ENCODE measurements around the gene ZFAND6. TPM values are rescaled to one million over a fixed set of nuclear protein-coding genes. Genes with fewer than 3 reads are reported as not detected.
"Not testable (repeated sequence)": the region's sequence is repeated elsewhere in the genome, so short reads cannot be mapped to it uniquely, and the experiment has no call there.

ZFAND6 gene
- total RNA-seq, 4 donors from 2014 or later, result 215 to 324 (median 226) TPM

DNA sequence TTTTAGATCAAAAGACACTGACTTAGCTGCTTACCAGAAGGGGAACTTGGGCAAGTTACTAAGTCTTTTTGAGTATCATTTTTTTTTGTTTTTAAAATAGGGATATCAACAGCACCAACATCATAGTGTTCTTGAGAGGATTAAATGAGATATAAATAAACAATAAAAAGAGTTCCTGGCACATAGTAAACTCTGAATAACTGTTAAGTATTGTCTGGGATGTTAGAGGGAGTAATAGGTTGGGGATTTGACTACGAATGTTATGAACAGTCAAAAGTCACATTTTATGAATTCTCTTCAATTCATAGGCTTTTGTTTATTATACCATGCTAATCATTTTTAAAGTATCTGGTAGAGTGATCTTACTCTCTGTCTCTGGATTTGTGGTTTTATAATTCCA lies 55.5 kb downstream of the ZFAND6 start:
- peaks cover 4 to 12% of the 10 kb centered on the region in 2 donors for H3K4me1 ChIP-seq
- TF ChIP-seq POLR2A (IDR thresholded peaks at IDR 0.05), result no peak
- TF ChIP-seq, protein P1, sequence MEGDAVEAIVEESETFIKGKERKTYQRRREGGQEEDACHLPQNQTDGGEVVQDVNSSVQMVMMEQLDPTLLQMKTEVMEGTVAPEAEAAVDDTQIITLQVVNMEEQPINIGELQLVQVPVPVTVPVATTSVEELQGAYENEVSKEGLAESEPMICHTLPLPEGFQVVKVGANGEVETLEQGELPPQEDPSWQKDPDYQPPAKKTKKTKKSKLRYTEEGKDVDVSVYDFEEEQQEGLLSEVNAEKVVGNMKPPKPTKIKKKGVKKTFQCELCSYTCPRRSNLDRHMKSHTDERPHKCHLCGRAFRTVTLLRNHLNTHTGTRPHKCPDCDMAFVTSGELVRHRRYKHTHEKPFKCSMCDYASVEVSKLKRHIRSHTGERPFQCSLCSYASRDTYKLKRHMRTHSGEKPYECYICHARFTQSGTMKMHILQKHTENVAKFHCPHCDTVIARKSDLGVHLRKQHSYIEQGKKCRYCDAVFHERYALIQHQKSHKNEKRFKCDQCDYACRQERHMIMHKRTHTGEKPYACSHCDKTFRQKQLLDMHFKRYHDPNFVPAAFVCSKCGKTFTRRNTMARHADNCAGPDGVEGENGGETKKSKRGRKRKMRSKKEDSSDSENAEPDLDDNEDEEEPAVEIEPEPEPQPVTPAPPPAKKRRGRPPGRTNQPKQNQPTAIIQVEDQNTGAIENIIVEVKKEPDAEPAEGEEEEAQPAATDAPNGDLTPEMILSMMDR (IDR thresholded peaks at IDR 0.05), result no peak
- H3K27ac ChIP-seq, result no peak overlapping the region
- H3K4me3 ChIP-seq (replicated peaks in 1 of 3), result no peak overlapping the region
- DNase-seq, result no peak
- WGBS, 2 donors, result 86 to 92% methylated on average over 1 of the region's 1 CpG
- intact Hi-C loops (cut with DNase I), result no loop called here
- H3K36me3 ChIP-seq, result no peaks in the 10 kb centered on the region
- no peaks in the 10 kb centered on the region for H3K27me3 ChIP-seq
- no peaks in the 10 kb centered on the region for H3K9me3 ChIP-seq

DNA sequence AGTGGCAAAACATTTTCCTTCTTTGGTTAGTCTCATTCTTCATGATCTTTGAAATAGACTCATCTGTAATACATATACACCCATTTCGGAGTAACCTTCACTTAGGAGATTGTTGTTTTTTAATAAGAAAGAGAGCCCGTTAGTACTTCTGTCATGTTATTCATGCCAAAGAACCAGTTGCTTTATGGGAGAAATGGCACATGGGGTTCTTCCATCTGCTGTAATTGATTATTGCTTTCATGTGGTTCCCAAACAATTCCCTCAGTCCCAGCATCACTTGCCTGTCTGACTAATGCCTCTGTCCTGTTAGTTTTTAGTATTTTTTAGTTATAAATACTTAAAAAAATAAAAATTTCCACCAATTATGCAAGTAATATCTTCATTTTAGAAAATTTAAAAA lies 59.5 kb downstream of the ZFAND6 start:
- H3K36me3 ChIP-seq, result peaks cover 0 to 4% of the 10 kb centered on the region in 2 donors
- WGBS, 2 donors, result 94 to 99% methylated on average over 2 of the region's 2 CpGs
- intact Hi-C loops (cut with DNase I), result no loop called here
- DNase-seq, result no peak
- no peak overlapping the region for H3K4me3 ChIP-seq (replicated peaks in 1 of 3)
- no peaks in the 10 kb centered on the region for H3K27me3 ChIP-seq
- H3K4me1 ChIP-seq, result peaks cover 4 to 8% of the 10 kb centered on the region in 2 donors
- H3K27ac ChIP-seq, result no peak overlapping the region
- TF ChIP-seq POLR2A (IDR thresholded peaks at IDR 0.05), result no peak
- TF ChIP-seq, protein P1 (IDR thresholded peaks at IDR 0.05), result no peak
- H3K9me3 ChIP-seq, result no peaks in the 10 kb centered on the region

DNA sequence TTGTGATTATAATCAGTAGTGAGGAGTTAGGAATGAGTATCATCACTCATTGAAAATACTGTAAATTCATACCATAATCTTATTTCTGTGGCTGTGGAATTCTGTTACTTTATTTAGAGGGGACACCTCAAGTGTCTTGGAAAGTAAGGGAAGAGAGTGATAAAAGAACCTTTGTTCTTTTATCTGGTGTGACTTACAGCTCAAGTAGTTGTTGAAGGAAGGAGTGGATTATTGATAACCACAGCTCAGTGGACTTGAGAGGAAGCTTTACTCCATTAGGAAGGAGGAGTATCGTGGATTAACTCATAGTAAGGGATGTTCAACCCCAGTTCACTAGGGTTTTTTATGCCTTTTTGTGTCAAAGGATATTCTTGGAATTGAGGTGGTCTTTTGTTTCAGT lies 61.2 kb downstream of the ZFAND6 start:
- H3K36me3 ChIP-seq, result peaks cover 0 to 4% of the 10 kb centered on the region in 2 donors
- DNase-seq, result no peak
- intact Hi-C loops (cut with DNase I), result no loop called here
- H3K9me3 ChIP-seq, result no peaks in the 10 kb centered on the region
- no peak overlapping the region for H3K27ac ChIP-seq
- no peaks in the 10 kb centered on the region for H3K27me3 ChIP-seq
- TF ChIP-seq POLR2A (IDR thresholded peaks at IDR 0.05), result no peak
- TF ChIP-seq, protein P1 (IDR thresholded peaks at IDR 0.05), result no peak
- 82 to 90% methylated on average over 1 of the region's 1 CpG for WGBS, 2 donors
- H3K4me1 ChIP-seq, result peaks cover 0 to 4% of the 10 kb centered on the region in 2 donors
- H3K4me3 ChIP-seq (replicated peaks in 1 of 3), result no peak overlapping the region

DNA sequence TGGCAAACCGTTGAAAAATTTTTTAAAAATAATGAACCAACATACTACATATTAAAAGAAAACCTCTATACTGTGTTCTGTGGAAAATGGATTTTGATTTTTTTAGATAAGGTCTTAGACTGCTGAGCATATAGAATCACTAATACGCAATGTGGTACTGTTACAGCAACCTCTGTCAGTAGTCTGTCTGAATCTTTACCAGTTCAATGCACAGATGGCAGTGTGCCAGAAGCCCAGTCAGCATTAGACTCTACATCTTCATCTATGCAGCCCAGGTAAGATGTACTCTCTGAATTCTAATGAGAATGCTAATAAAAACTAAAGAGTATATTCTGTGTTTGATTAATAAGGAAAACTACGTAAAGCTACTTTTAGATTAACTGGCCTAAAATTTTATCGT lies 62.1 kb downstream of the ZFAND6 start:
- Histone ChIP-seq H3K4me1 (peaks cover 0 to 4% of the 10 kb centered on the region in 2 donors), H3K27ac (no peak overlapping the region), H3K36me3 (peaks cover 0 to 4% of the 10 kb centered on the region in 2 donors), H3K27me3 (no peaks in the 10 kb centered on the region), H3K4me3 (replicated peaks in 1 of 3) (no peak overlapping the region), H3K9me3 (no peaks in the 10 kb centered on the region)
- DNase-seq, result no peak
- TF ChIP-seq, protein P1 (IDR thresholded peaks at IDR 0.05), result no peak
- no peak for TF ChIP-seq POLR2A (IDR thresholded peaks at IDR 0.05)
- 92 to 94% methylated on average over 4 of the region's 4 CpGs for WGBS, 2 donors
- intact Hi-C loops (cut with DNase I), result no loop called here

DNA sequence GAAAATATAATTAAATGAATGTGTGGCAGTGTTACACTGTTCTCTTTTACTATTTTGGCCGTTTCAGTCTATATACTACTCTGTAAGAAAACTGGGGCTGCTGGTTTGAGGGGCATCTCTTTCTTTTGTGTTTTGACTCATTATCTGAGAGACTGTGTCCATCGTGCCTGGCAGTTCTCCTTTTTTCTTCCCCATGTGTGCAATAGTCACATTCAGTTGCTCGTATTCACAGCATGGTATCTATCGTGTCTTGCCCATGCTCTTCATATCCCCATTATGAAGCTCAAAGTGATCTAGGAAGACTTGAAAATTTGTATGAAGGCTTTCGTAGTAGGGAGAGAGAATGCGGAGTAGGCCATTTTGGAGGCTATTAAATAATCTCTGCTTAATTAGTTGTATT lies 63.6 kb downstream of the ZFAND6 start:
- Histone ChIP-seq H3K27me3 (no peaks in the 10 kb centered on the region), H3K9me3 (no peaks in the 10 kb centered on the region), H3K4me3 (replicated peaks in 1 of 3) (no peak overlapping the region), H3K36me3 (peaks cover 0 to 4% of the 10 kb centered on the region in 2 donors), H3K27ac (no peak overlapping the region), H3K4me1 (no peaks in the 10 kb centered on the region)
- no peak for TF ChIP-seq POLR2A (IDR thresholded peaks at IDR 0.05)
- TF ChIP-seq, protein P1 (IDR thresholded peaks at IDR 0.05), result no peak
- intact Hi-C loops (cut with DNase I), result no loop called here
- no peak for DNase-seq
- WGBS, 2 donors, result 88 to 95% methylated on average over 6 of the region's 6 CpGs

DNA sequence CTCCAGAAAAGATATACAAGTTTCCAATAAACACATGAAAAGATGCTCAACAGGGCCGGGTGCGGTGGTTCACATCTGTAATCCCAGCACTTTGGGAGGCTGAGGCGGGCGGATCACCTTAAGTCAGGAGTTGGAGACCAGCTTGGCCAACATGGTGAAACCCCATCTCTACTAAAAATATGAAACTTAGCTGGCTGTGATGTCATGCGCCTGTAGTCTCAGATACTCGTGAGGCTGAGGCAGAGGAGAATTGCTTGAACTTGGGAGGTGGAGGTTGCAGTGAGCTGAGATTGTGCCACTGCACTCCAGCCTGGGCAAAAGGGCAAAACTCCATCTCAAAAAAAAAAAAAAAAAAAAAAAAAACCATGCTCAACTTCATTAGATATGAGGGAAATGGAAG lies 67.8 kb downstream of the ZFAND6 start:
- H3K9me3 ChIP-seq; H3K4me3 ChIP-seq (replicated peaks in 1 of 3); DNase-seq; H3K36me3 ChIP-seq; H3K27me3 ChIP-seq; intact Hi-C loops (cut with DNase I); H3K27ac ChIP-seq; H3K4me1 ChIP-seq: not testable (repeated sequence)
- WGBS, 2 donors, result 95 to 97% methylated on average over 6 of the region's 6 CpGs

Measured in thyroid gland (tissue), 4 donors.